Measurements from ENCODE around the gene ZNF160.
"Not testable (repeated sequence)": the region's sequence is repeated elsewhere in the genome, so short reads cannot be mapped to it uniquely, and the experiment has no call there.

Gene ZNF160

DNA sequence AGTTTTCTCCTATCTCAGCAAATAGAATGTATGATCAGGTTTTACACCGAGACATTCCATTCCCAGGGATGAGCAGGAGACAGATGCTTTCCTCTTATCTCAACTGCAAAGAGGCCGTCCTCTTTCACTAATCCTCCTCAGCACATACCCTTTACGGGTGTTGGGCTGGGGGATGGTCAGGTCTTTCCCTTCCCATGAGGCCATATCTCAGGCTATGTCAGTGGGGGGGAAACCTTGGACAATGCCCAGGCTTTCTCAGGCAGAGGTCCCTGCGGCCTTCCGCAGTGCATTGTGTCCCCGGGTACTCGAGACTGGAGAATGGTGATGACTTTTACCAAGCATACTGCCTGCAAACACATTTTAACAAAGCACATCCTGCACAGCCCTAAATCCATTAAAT lies 74.9 kb downstream of the ZNF160 start:
- not testable (repeated sequence) for DNase-seq

DNA sequence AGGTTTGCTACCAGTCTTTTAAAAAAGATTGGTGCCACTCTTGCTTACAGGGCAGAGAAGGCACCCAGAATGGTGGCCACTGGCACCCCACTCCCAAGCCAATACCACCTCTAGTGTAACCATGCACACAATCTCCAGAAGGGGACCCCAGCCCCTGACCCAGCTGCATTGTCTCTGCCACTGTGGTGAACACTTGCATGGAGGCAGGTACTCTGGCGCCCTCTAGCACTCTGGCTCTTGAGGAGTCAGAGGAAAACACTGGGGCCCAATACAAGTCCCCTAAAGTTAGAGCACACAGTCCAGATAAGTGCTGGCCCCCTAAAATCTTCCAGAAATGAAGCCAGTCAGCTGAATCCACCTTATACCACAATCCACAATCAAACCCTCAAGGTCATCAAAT lies 83.5 kb downstream of the ZNF160 start:
- DNase-seq, result no peak
